MCF 10A (cell line): ENCODE measurements around the gene PTPRN2. TPM values are rescaled to one million over a fixed set of nuclear protein-coding genes. Genes with fewer than 3 reads are reported as not detected.

ENCODE experiments used
- BruUV-seq: library from RNA; stranded (reverse); fragments of 400-500 nt; replicated peaks from 2 replicates; lab custom pipeline; 2021; lab: Mats Ljungman, UMichigan
- CTCF ChIA-PET: fragments of 300-600 bp; sonication (Branson Sonifier 250); formaldehyde crosslinking; extraction: SDS; loops from one replicate; lab custom pipeline; 2021; ENCODE audit warnings: antibody characterized with exemption, inconsistent platforms; lab: Yijun Ruan, JAX
- POLR2A ChIA-PET: fragments of 300-600, 350-650 bp; sonication (Branson Sonifier 250); formaldehyde crosslinking; extraction: SDS; loops from one replicate; lab custom pipeline; 2020; ENCODE audit warnings: antibody characterized with exemption, inconsistent platforms; lab: Yijun Ruan, JAX
- DNase-seq: peaks from one replicate; pipeline ENCODE4 v3.0.0-alpha.2; 2018; ENCODE audit not compliant: unreplicated experiment
- H3K27ac Mint-ChIP-seq: one replicate; pipeline ENCODE4 v1.8.0; 2022; ENCODE audit warnings: mild to moderate bottlenecking, low read depth, mixed read lengths; ENCODE audit not compliant: unreplicated experiment
- H3K27me3 Mint-ChIP-seq: one replicate; pipeline ENCODE4 v1.8.0; 2022; ENCODE audit warnings: mixed read lengths; ENCODE audit not compliant: insufficient read depth, unreplicated experiment
- H3K36me3 Mint-ChIP-seq: one replicate; pipeline ENCODE4 v1.8.0; 2022; ENCODE audit warnings: mild to moderate bottlenecking, moderate library complexity, mixed read lengths; ENCODE audit not compliant: insufficient read depth, unreplicated experiment
- H3K4me1 Mint-ChIP-seq: one replicate; pipeline ENCODE4 v1.8.0; 2022; ENCODE audit warnings: mixed read lengths; ENCODE audit not compliant: insufficient read depth, unreplicated experiment
- H3K4me3 Mint-ChIP-seq: one replicate; pipeline ENCODE4 v1.8.0; 2022; ENCODE audit warnings: mild to moderate bottlenecking, moderate library complexity, mixed read lengths; ENCODE audit not compliant: unreplicated experiment
- H3K9me3 Mint-ChIP-seq: one replicate; pipeline ENCODE4 v1.8.0; 2022; ENCODE audit warnings: mixed read lengths; ENCODE audit not compliant: unreplicated experiment
- intact Hi-C: fragments of 100-400 bp; cut with micrococcal nuclease; formaldehyde crosslinking; loops from 2 replicates; pipeline ENCODE4 v1.14.1; 2022
- total RNA-seq: library from RNA; stranded (reverse); gene quantifications from 2 replicates; pipeline ENCODE4 v1.2.3, GENCODE V29; 2022
- TF ChIP-seq, protein P1 (sequence below): fragments of 200-600 bp; IDR thresholded peaks from one replicate; pipeline ENCODE4 v1.8.0; 2022; ENCODE audit warnings: antibody characterized with exemption, mild to moderate bottlenecking; ENCODE audit not compliant: unreplicated experiment

Gene PTPRN2
- total RNA-seq, 1 experiment from 2014 or later = 4.5 TPM

DNA sequence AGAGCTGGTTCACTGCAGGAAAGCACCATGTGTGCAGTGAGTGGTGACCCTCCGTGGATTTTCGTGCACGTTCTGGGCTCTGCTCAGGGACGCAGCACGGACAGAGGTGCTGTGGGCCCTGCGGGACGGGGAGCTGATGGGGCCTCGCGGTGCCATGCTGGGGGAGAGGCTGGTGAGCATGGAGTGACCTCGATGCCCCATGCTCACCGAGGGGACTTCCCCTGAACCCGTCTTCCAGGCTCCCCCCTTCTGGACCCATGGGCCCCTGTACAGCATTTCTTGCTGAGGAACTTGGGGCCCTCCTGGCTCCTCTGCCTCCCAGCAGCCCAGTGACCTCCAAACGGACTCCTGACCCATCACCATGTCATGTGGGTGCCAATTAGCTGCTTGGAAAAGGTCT, 997.1 kb downstream of the PTPRN2 start:
- intact Hi-C loops = no loop called here
- Mint-ChIP-seq H3K27ac (no peak overlapping the region), H3K27me3 (peaks cover 33% of the 10 kb centered on the region), H3K36me3 (peaks cover 6% of the 10 kb centered on the region), H3K9me3 (peaks cover 25% of the 10 kb centered on the region), H3K4me1 (no peaks in the 10 kb centered on the region), H3K4me3 (no peak overlapping the region)
- TF ChIP-seq, protein P1, sequence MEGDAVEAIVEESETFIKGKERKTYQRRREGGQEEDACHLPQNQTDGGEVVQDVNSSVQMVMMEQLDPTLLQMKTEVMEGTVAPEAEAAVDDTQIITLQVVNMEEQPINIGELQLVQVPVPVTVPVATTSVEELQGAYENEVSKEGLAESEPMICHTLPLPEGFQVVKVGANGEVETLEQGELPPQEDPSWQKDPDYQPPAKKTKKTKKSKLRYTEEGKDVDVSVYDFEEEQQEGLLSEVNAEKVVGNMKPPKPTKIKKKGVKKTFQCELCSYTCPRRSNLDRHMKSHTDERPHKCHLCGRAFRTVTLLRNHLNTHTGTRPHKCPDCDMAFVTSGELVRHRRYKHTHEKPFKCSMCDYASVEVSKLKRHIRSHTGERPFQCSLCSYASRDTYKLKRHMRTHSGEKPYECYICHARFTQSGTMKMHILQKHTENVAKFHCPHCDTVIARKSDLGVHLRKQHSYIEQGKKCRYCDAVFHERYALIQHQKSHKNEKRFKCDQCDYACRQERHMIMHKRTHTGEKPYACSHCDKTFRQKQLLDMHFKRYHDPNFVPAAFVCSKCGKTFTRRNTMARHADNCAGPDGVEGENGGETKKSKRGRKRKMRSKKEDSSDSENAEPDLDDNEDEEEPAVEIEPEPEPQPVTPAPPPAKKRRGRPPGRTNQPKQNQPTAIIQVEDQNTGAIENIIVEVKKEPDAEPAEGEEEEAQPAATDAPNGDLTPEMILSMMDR = no peak
- POLR2A ChIA-PET = no interaction called here
- no TSS peak for BruUV-seq
- CTCF ChIA-PET = no interaction called here
- DNase-seq = no peak

DNA sequence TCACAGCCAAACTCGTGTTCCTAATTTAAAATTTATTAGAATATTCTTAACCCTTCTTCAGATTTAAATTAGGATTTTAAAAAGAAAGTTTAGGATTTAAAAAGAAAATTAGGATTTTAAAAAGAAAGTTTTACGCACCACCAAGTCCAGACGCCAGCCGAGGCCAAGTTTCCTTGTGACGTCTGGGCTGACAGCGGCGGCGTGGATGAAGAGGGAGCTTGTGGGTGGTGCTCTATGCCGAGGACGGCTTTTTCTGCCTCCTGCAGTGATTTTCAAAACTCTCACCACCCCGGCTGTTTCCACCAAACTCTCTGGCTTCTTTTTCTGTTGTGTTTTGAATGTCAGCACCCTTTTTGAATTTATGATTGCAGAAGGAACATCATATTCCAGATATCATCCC, 997.9 kb downstream of the PTPRN2 start:
- POLR2A ChIA-PET = no interaction called here
- BruUV-seq = no TSS peak
- CTCF ChIA-PET = no interaction called here
- Mint-ChIP-seq H3K27ac (no peak overlapping the region), H3K4me3 (no peak overlapping the region), H3K9me3 (peaks cover 25% of the 10 kb centered on the region), H3K4me1 (no peaks in the 10 kb centered on the region), H3K36me3 (peaks cover 6% of the 10 kb centered on the region), H3K27me3 (peaks cover 34% of the 10 kb centered on the region)
- DNase-seq = no peak
- intact Hi-C loops = no loop called here
- TF ChIP-seq, protein P1 = no peak

DNA sequence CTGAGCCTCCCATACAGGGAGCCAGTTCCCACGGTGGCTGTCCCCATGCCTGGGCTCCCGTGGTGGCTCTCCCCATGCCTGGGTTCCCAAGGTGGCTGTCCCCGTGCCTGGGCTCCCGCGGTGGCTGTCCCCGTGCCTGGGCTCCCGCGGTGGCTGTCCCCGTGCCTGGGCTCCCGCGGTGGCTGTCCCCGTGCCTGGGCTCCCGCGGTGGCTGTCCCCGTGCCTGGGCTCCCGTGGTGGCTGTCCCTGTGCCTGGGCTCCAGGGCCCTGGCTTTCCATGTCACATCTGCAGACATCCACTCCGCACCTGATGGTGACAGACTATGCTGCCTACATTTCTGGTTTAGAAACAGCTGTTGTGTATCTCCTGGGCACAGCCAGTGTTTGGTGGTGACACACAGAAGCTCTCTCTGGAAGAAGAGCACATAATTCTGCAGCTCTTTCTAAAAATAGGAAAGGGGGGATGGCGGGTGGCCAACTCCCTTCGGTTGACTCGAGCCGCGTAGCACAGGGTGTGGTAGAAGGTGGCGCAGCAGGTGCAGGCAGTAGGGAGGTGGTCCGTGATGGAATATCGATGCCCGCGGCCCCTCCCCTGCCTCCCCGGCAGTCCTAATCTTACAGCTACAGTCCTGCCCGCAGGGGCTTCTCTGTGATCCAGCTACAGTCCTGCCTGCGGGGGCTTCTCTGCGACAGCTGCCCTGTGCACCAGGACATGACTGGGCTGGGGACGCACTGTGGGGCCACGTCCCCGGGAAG, 999.6 kb downstream of the PTPRN2 start:
- Mint-ChIP-seq H3K27me3 (peaks cover 34% of the 10 kb centered on the region), H3K4me3 (no peak overlapping the region), H3K9me3 (peaks cover 25% of the 10 kb centered on the region), H3K27ac (no peak overlapping the region), H3K36me3 (peaks cover 6% of the 10 kb centered on the region), H3K4me1 (no peaks in the 10 kb centered on the region)
- intact Hi-C loops = no loop called here
- ChIA-PET POLR2A (no interaction called here), CTCF (interaction anchor here (0.6 kb wide), 1 partner anchor 753 kb away, joined by 3 read pairs; no protein-coding TSS in a partner anchor)
- BruUV-seq = no TSS peak
- TF ChIP-seq, protein P1 = no peak
- no peak for DNase-seq

DNA sequence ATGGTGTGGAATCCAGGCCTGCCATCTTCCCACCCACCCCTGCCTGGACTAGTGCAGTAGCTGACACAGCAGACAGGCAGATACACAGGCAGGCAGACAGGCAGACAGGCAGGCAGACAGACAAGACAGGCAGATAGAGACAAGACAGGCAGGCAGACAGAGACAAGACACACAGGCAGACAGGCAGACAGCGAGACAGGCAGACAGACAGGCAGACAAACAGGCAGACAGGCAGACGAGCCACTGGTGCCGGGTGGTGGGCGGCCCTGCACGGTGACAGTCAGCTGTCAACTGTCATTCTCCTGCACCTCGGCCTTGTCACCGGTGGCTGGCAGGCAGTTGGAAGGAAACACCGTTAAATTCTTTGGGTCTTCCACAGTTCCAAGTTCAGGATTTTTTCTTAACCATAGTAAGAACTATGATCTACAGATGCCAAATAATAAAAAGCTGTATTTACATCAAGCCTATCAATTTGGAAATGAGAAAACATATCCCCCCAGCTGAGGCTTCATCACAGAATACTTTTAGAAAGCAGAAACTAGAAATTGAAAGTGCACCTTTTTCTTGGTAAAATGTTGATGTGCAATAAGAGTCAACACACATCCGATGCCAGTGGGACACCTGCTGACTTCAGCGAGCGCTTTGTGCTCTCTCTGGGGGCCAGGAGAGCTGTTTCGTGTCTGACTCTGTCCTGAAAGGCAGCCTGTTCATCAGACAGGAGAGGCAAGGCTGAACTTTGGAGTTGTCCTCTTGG, 1000.4 kb downstream of the PTPRN2 start:
- no TSS peak for BruUV-seq
- peaks cover 39% of the 10 kb centered on the region for H3K27me3 Mint-ChIP-seq
- intact Hi-C loops = no loop called here
- H3K4me3 Mint-ChIP-seq = no peak overlapping the region
- no peaks in the 10 kb centered on the region for H3K4me1 Mint-ChIP-seq
- TF ChIP-seq, protein P1 = no peak
- POLR2A ChIA-PET = no interaction called here
- H3K36me3 Mint-ChIP-seq = peaks cover 4% of the 10 kb centered on the region
- CTCF ChIA-PET = no interaction called here
- no peak overlapping the region for H3K27ac Mint-ChIP-seq
- H3K9me3 Mint-ChIP-seq = peaks cover 22% of the 10 kb centered on the region
- no peak for DNase-seq
